MM.1S (cell line): ENCODE data around the gene XYLT1.

ENCODE experiments used
- DNase-seq: peaks from one replicate; pipeline ENCODE4 v3.0.0-alpha.2; 2015
- H2AFZ ChIP-seq: fragments of 300-600 bp; sonication (generic); 2 replicates; pipeline ENCODE4 v1.6.0; 2016; ENCODE audit warnings: antibody characterized with exemption, low read length
- H3F3A ChIP-seq: fragments of 300-600 bp; sonication (generic); 2 replicates; pipeline ENCODE4 v1.6.1; 2016; ENCODE audit warnings: mild to moderate bottlenecking, antibody characterized with exemption, low read length, moderate library complexity, mixed read lengths; ENCODE audit not compliant: insufficient read depth
- H3K27ac ChIP-seq: fragments of 300-600 bp; sonication (generic); 2 replicates; pipeline ENCODE4 v1.5.1; 2016; ENCODE audit warnings: mild to moderate bottlenecking, low read length
- H3K27me3 ChIP-seq: fragments of 300-600 bp; sonication (generic); replicated peaks from 2 replicates; pipeline ENCODE4 v1.6.0; 2016; ENCODE audit warnings: low read length; ENCODE audit not compliant: insufficient read depth
- H3K36me3 ChIP-seq: fragments of 300-600 bp; sonication (generic); replicated peaks from 2 replicates; pipeline ENCODE4 v1.6.1; 2016; ENCODE audit warnings: mild to moderate bottlenecking, low read length, mixed read lengths; ENCODE audit not compliant: insufficient read depth
- H3K4me1 ChIP-seq: fragments of 300-600 bp; sonication (generic); 2 replicates; pipeline ENCODE4 v1.6.1; 2016; ENCODE audit warnings: low read length, mixed read lengths
- H3K4me2 ChIP-seq: fragments of 300-600 bp; sonication (generic); 2 replicates; pipeline ENCODE4 v1.6.0; 2016; ENCODE audit warnings: low read depth, low read length
- H3K4me3 ChIP-seq: fragments of 300-600 bp; sonication (generic); 2 replicates; pipeline ENCODE4 v1.5.1; 2016; ENCODE audit warnings: low read length, mixed read lengths
- H3K79me2 ChIP-seq: fragments of 300-600 bp; sonication (generic); 2 replicates; pipeline ENCODE4 v1.6.1; 2016; ENCODE audit warnings: mixed run types, low read length, mixed read lengths
- H3K9ac ChIP-seq: fragments of 300-600 bp; sonication (generic); 2 replicates; pipeline ENCODE4 v1.6.1; 2016; ENCODE audit warnings: low read length, mixed read lengths
- H3K9me2 ChIP-seq: fragments of 300-600 bp; sonication (generic); replicated peaks from 2 replicates; pipeline ENCODE4 v1.6.1; 2016; ENCODE audit warnings: mild to moderate bottlenecking, low read length, mixed read lengths; ENCODE audit not compliant: insufficient read depth
- H3K9me3 ChIP-seq: fragments of 300-600 bp; sonication (generic); replicated peaks from 2 replicates; pipeline ENCODE4 v1.6.1; 2016; ENCODE audit warnings: mild to moderate bottlenecking, low read length, mixed read lengths; ENCODE audit not compliant: insufficient read depth
- H4K20me1 ChIP-seq: fragments of 300-600 bp; sonication (generic); 2 replicates; pipeline ENCODE4 v1.6.1; 2016; ENCODE audit warnings: mild to moderate bottlenecking, low read length, moderate library complexity, mixed read lengths; ENCODE audit not compliant: insufficient read depth
- EZH2 ChIP-seq: fragments of 300-600 bp; sonication (generic); optimal IDR thresholded peaks from 2 replicates; pipeline ENCODE3; 2017; ENCODE audit warnings: low read depth, mild to moderate bottlenecking, antibody characterized with exemption, low read length, mixed read lengths
- EZH2phosphoT487 ChIP-seq: fragments of 300-600 bp; sonication (generic); IDR thresholded peaks from 2 replicates; pipeline ENCODE4 v1.6.1; 2018; ENCODE audit warnings: antibody characterized with exemption, low read length
- TF ChIP-seq, protein P1 (sequence below): fragments of 300-600 bp; sonication (generic); IDR thresholded peaks from 2 replicates; pipeline ENCODE4 v1.5.1; 2016; ENCODE audit warnings: antibody characterized with exemption, low read length, mixed read lengths

XYLT1 gene

GRCh38 chr16:17371299-17371698, 99.5 kb downstream of the XYLT1 start:
- H3K9me2 ChIP-seq = no peaks in the 10 kb centered on the region
- no peak overlapping the region for H3K27ac ChIP-seq
- no peaks in the 10 kb centered on the region for H3K9me3 ChIP-seq

GRCh38 chr16:17370731-17371285, 100.0 kb downstream of the XYLT1 start:
- no peak overlapping the region for H3K27ac ChIP-seq
- H4K20me1 ChIP-seq = no peaks in the 10 kb centered on the region
- peaks cover 17% of the 10 kb centered on the region for H3F3A ChIP-seq
- H3K9me2 ChIP-seq = no peaks in the 10 kb centered on the region
- H3K36me3 ChIP-seq = no peaks in the 10 kb centered on the region
- no peaks in the 10 kb centered on the region for H3K9me3 ChIP-seq
- H3K4me1 ChIP-seq = peaks cover 22% of the 10 kb centered on the region
- TF ChIP-seq EZH2 (no peak), EZH2phosphoT487 (no peak)
- TF ChIP-seq, protein P1, sequence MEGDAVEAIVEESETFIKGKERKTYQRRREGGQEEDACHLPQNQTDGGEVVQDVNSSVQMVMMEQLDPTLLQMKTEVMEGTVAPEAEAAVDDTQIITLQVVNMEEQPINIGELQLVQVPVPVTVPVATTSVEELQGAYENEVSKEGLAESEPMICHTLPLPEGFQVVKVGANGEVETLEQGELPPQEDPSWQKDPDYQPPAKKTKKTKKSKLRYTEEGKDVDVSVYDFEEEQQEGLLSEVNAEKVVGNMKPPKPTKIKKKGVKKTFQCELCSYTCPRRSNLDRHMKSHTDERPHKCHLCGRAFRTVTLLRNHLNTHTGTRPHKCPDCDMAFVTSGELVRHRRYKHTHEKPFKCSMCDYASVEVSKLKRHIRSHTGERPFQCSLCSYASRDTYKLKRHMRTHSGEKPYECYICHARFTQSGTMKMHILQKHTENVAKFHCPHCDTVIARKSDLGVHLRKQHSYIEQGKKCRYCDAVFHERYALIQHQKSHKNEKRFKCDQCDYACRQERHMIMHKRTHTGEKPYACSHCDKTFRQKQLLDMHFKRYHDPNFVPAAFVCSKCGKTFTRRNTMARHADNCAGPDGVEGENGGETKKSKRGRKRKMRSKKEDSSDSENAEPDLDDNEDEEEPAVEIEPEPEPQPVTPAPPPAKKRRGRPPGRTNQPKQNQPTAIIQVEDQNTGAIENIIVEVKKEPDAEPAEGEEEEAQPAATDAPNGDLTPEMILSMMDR = no peak
- H2AFZ ChIP-seq = no peak overlapping the region
- DNase-seq = no peak
- no peaks in the 10 kb centered on the region for H3K27me3 ChIP-seq
- peaks cover 84% of the 10 kb centered on the region for H3K79me2 ChIP-seq
- no peak overlapping the region for H3K9ac ChIP-seq
- no peak overlapping the region for H3K4me2 ChIP-seq
- H3K4me3 ChIP-seq = no peak overlapping the region

More at GRCh38 chr16:17371299-17371698, 99.5 kb downstream of the XYLT1 start:
- Histone ChIP-seq H2AFZ (no peak overlapping the region), H3K27me3 (no peaks in the 10 kb centered on the region), H3K79me2 (peaks cover 84% of the 10 kb centered on the region), H3K4me2 (no peak overlapping the region), H4K20me1 (no peaks in the 10 kb centered on the region), H3F3A (peaks cover 17% of the 10 kb centered on the region), H3K36me3 (no peaks in the 10 kb centered on the region), H3K4me3 (no peak overlapping the region), H3K9ac (no peak overlapping the region), H3K4me1 (peaks cover 22% of the 10 kb centered on the region)
- TF ChIP-seq, protein P1 = no peak
- TF ChIP-seq EZH2phosphoT487 (no peak), EZH2 (no peak)
- DNase-seq = no peak

DNA sequence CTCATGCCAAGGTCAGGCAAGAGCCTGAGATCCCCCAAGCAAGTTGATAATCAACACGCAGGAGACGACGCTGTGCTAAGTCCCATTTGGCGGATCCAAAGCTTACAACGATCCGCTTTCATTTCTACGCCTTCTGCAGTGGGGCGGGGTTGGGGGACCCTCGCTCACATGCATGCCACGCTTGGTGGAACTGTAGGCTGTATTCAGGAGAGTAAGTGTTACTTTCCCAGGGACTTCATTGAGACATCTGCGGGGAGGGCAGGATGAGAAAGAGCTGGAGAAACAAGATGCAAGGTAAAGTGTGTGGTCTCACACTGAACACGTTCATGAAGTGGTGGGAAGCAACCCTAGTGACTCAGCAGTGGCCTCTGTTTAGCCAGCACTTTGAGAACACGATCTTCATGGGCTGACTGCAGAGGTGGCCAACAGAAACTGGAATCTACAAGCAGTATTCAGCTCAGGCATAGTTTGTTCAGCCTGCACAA, 100.5 kb downstream of the XYLT1 start:
- Histone ChIP-seq H3K4me3 (no peak overlapping the region), H3K27ac (peak overlapping the region; percentile 80), H3K9me3 (no peaks in the 10 kb centered on the region), H3K36me3 (no peaks in the 10 kb centered on the region), H3K79me2 (peaks cover 84% of the 10 kb centered on the region), H3K9ac (no peak overlapping the region), H3K4me1 (peaks cover 22% of the 10 kb centered on the region), H3F3A (peaks cover 17% of the 10 kb centered on the region), H3K4me2 (peak overlapping the region; percentile 65; the same call in 1 of the 2 replicates), H3K9me2 (no peaks in the 10 kb centered on the region), H4K20me1 (no peaks in the 10 kb centered on the region), H3K27me3 (no peaks in the 10 kb centered on the region), H2AFZ (no peak overlapping the region)
- DNase-seq = no peak
- no peak for TF ChIP-seq EZH2
- TF ChIP-seq, protein P1 = no peak
- no peak for TF ChIP-seq EZH2phosphoT487
